Tibial artery (tissue), 4 donors: ENCODE measurements around the gene MPHOSPH10.
"Not testable (repeated sequence)": the region's sequence is repeated elsewhere in the genome, so short reads cannot be mapped to it uniquely, and the experiment has no call there.

Experiments
- DNase-seq, 2 donors: peaks; one replicate each; pipeline ENCODE4 v3.0.0-alpha.2; 2019
- H3K27ac ChIP-seq, 2 donors: fragments of 200-600 bp; sonication (generic) in 1 of 2; 1 replicate in 1 of 2; 2 replicates in 1 of 2; pipeline ENCODE4 v1.5.1; 2018 to 2019; ENCODE audit warnings: mild to moderate bottlenecking in 1 of 2
- H3K27me3 ChIP-seq, 2 donors: fragments of 200-600 bp; sonication (generic) in 1 of 2; one replicate each; pipeline versions ENCODE4 v1.5.1 to v1.6.0; 2016 to 2019
- H3K36me3 ChIP-seq, 3 donors: fragments of 200-600 bp; sonication (generic) in 2 of 3; one replicate each; pipeline ENCODE4 v1.5.1; 2016 to 2019; ENCODE audit warnings: mild to moderate bottlenecking in 2 of 3
- H3K4me1 ChIP-seq, 4 donors: fragments of 200-600 bp; sonication (generic) in 2 of 4; 1 replicate in 3 of 4; 2 replicates in 1 of 4; pipeline ENCODE4 v1.5.1; 2016 to 2019
- H3K4me3 ChIP-seq, 2 donors: fragments of 200-600 bp; sonication (generic) in 1 of 2; 1 replicate in 1 of 2; 2 replicates in 1 of 2; pipeline ENCODE4 v1.5.1; 2018 to 2019; ENCODE audit warnings: mild to moderate bottlenecking in 2 of 2
- H3K9me3 ChIP-seq, 3 donors: fragments of 200-600 bp; sonication (generic) in 1 of 3; one replicate each; pipeline ENCODE4 v1.5.1; 2016 to 2019
- CTCF ChIP-seq, 2 experiments: fragments of 200-600 bp in 1 of 2; fragments of 450-650 bp in 1 of 2; IDR thresholded peaks; one replicate each; pipeline ENCODE4 v1.5.1; 2017 to 2019; ENCODE audit warnings: antibody characterized with exemption in 2 of 2, mild to moderate bottlenecking in 1 of 2, moderate library complexity in 1 of 2
- intact Hi-C: fragments of 100-400 bp; cut with DNase I; formaldehyde crosslinking; loops from one replicate; pipeline ENCODE4 v1.15.0; 2023; ENCODE audit warnings: low total_unique reads

MPHOSPH10 gene

GRCh38 chr2:71181316-71181715, 50.9 kb downstream of the MPHOSPH10 start:
- intact Hi-C loops: no loop called here
- DNase-seq: no peak
- no peak overlapping the region for H3K27ac ChIP-seq
- no peak for TF ChIP-seq CTCF (IDR thresholded peaks at IDR 0.05)
- no peaks in the 10 kb centered on the region for H3K4me1 ChIP-seq
- peaks cover 0 to 5% (median 0%) of the 10 kb centered on the region in 3 donors for H3K36me3 ChIP-seq
- no peaks in the 10 kb centered on the region for H3K27me3 ChIP-seq
- no peaks in the 10 kb centered on the region for H3K9me3 ChIP-seq
- H3K4me3 ChIP-seq: no peak overlapping the region

GRCh38 chr2:71183306-71184115, 53.1 kb downstream of the MPHOSPH10 start:
- intact Hi-C loops, DNase-seq, H3K9me3 ChIP-seq, H3K4me3 ChIP-seq, H3K27me3 ChIP-seq, H3K27ac ChIP-seq, H3K4me1 ChIP-seq: not testable (repeated sequence)
- peaks cover 0 to 19% (median 0%) of the 10 kb centered on the region in 3 donors for H3K36me3 ChIP-seq

- H3K4me1 ChIP-seq: no peaks in the 10 kb centered on the region
- no peak for TF ChIP-seq CTCF (IDR thresholded peaks at IDR 0.05)
- no peak for DNase-seq
- intact Hi-C loops: no loop called here
- H3K27ac ChIP-seq: no peak overlapping the region
- H3K27me3 ChIP-seq: no peaks in the 10 kb centered on the region
- peaks cover 0 to 20% (median 0%) of the 10 kb centered on the region in 3 donors for H3K36me3 ChIP-seq
- H3K9me3 ChIP-seq: no peaks in the 10 kb centered on the region
- no peak overlapping the region for H3K4me3 ChIP-seq
Measured at GRCh38 chr2:71186973-71187372, 56.5 kb downstream of the MPHOSPH10 start.

- Histone ChIP-seq H3K9me3 (no peaks in the 10 kb centered on the region), H3K4me1 (no peaks in the 10 kb centered on the region), H3K27ac (no peak overlapping the region), H3K27me3 (no peaks in the 10 kb centered on the region), H3K36me3 (peaks cover 0 to 20% (median 0%) of the 10 kb centered on the region in 3 donors), H3K4me3 (no peak overlapping the region)
- no peak for TF ChIP-seq CTCF (IDR thresholded peaks at IDR 0.05)
- intact Hi-C loops: no loop called here
- DNase-seq: no peak
Measured at GRCh38 chr2:71187589-71187988, 57.2 kb downstream of the MPHOSPH10 start.

GRCh38 chr2:71190656-71191569, 60.5 kb downstream of the MPHOSPH10 start:
- Histone ChIP-seq H3K4me1 (no peaks in the 10 kb centered on the region), H3K27ac (no peak overlapping the region)
- no peak for DNase-seq

More at GRCh38 chr2:71190656-71191569, 60.5 kb downstream of the MPHOSPH10 start:
- TF ChIP-seq CTCF (IDR thresholded peaks at IDR 0.05): no peak
- peaks cover 0 to 15% (median 0%) of the 10 kb centered on the region in 3 donors for H3K36me3 ChIP-seq
- H3K27me3 ChIP-seq: no peaks in the 10 kb centered on the region
- H3K4me3 ChIP-seq: no peak overlapping the region
- no peaks in the 10 kb centered on the region for H3K9me3 ChIP-seq
- intact Hi-C loops: no loop called here
